Keratinocyte (primary cell): Measurements from ENCODE around the gene NELL1. TPM values are rescaled to one million over a fixed set of nuclear protein-coding genes. Genes with fewer than 3 reads are reported as not detected.

Experiments
- DNase-seq: peaks from one replicate; pipeline ENCODE4 v3.0.0-alpha.2; 2011; ENCODE audit warnings: low read depth, missing footprints, low spot score
- FAIRE-seq: peaks from 2 replicates; lab custom pipeline; 2011; peaks lifted over from hg19 to GRCh38; lab: Jason Lieb, UNC
- H2AFZ ChIP-seq: 2 replicates; pipeline ENCODE4 v1.6.0; 2012; ENCODE audit warnings: low read length, control low read depth, inconsistent platforms; ENCODE audit not compliant: control insufficient read depth
- H3K27ac ChIP-seq: 2 replicates; pipeline ENCODE4 v1.5.1; 2011; ENCODE audit warnings: low read length; ENCODE audit not compliant: control insufficient read depth, insufficient read depth
- H3K27me3 ChIP-seq: 3 replicates; pipeline ENCODE4 v1.6.0; 2011; ENCODE audit warnings: low read length; ENCODE audit not compliant: control insufficient read depth, insufficient read depth; ENCODE audit errors: extremely low read depth
- H3K36me3 ChIP-seq, 2 experiments: 2 replicates in 1 of 2; 3 replicates in 1 of 2; pipeline ENCODE4 v1.5.1; 2011; ENCODE audit warnings: low read length in 2 of 2, mild to moderate bottlenecking in 1 of 2; ENCODE audit not compliant: control insufficient read depth in 2 of 2, insufficient read depth in 2 of 2; ENCODE audit errors: extremely low read depth in 1 of 2
- H3K4me1 ChIP-seq: 3 replicates; pipeline ENCODE4 v1.5.1; 2011; ENCODE audit warnings: low read length; ENCODE audit not compliant: control insufficient read depth, insufficient read depth; ENCODE audit errors: extremely low read depth
- H3K4me2 ChIP-seq: 3 replicates; pipeline ENCODE4 v1.6.0; 2011; ENCODE audit warnings: low read depth, low read length; ENCODE audit not compliant: control insufficient read depth, insufficient read depth; ENCODE audit errors: extremely low read depth
- H3K4me3 ChIP-seq, 3 experiments: fragments of 200-600 bp in 1 of 3; sonication (generic) in 1 of 3; 2 replicates in 2 of 3; 3 replicates in 1 of 3; pipeline ENCODE4 v1.5.1; 2011 to 2016; ENCODE audit warnings: low read length in 3 of 3, mild to moderate bottlenecking in 3 of 3, control low read depth in 2 of 3, inconsistent platforms in 1 of 3, low read depth in 1 of 3, mixed read lengths in 1 of 3, mixed run types in 1 of 3, moderate library complexity in 1 of 3; ENCODE audit not compliant: control insufficient read depth in 2 of 3, insufficient read depth in 2 of 3; ENCODE audit errors: extremely low read depth in 1 of 3
- H3K79me2 ChIP-seq: 2 replicates; pipeline ENCODE4 v1.6.0; 2012; ENCODE audit warnings: low read length; ENCODE audit not compliant: control insufficient read depth, insufficient read depth
- H3K9ac ChIP-seq: 3 replicates; pipeline ENCODE4 v1.6.0; 2011; ENCODE audit warnings: low read length; ENCODE audit not compliant: control insufficient read depth, insufficient read depth; ENCODE audit errors: extremely low read depth
- H3K9me1 ChIP-seq: 3 replicates; pipeline ENCODE4 v1.6.0; 2011; ENCODE audit warnings: low read length; ENCODE audit not compliant: control insufficient read depth, insufficient read depth; ENCODE audit errors: extremely low read depth
- H3K9me3 ChIP-seq: 2 replicates; pipeline ENCODE4 v1.5.1; 2012; ENCODE audit warnings: low read depth, low read length; ENCODE audit not compliant: control insufficient read depth
- H4K20me1 ChIP-seq: 3 replicates; pipeline ENCODE4 v1.6.0; 2011; ENCODE audit warnings: low read length; ENCODE audit not compliant: control insufficient read depth, insufficient read depth; ENCODE audit errors: extremely low read depth
- CTCF ChIP-seq, 3 experiments: IDR thresholded peaks in 1 of 3; conservative IDR thresholded peaks in 1 of 3; optimal IDR thresholded peaks in 1 of 3; 2 replicates in 2 of 3; 3 replicates in 1 of 3; pipeline versions ENCODE3 to v1.5.1; 2011; ENCODE audit warnings: low read length in 3 of 3, mild to moderate bottlenecking in 3 of 3, moderate library complexity in 2 of 3, control low read depth in 1 of 3, inconsistent platforms in 1 of 3; ENCODE audit not compliant: insufficient read depth in 2 of 3; ENCODE audit errors: extremely low read depth in 1 of 3
- EZH2 ChIP-seq: IDR thresholded peaks from one replicate; pipeline ENCODE4 v1.6.1; 2012; ENCODE audit warnings: inconsistent platforms, mild to moderate bottlenecking, low read length, moderate library complexity
- dilution Hi-C: fragments of 300-500 bp; cut with MboI; formaldehyde crosslinking; loops from one replicate; pipeline ENCODE4 v1.7.0; 2020; ENCODE audit warnings: low sequenced_read_pairs; ENCODE audit not compliant: extremely low pct_ligation_motif_present
- polyA plus RNA-seq, 5 experiments: library from polyadenylated mRNA; depleted of rRNA in 3 of 5; stranded (reverse) in 3 of 5; stranded (forward) in 1 of 5; unstranded in 1 of 5; fragments of >200 nt; gene quantifications; 1 replicate in 1 of 5; 2 replicates in 3 of 5; 3 replicates in 1 of 5; pipeline versions ENCODE4 v1.2.1 to v1.2.3, GENCODE V29; 2011 to 2012; ENCODE audit warnings: missing spikeins in 2 of 5, low read depth in 1 of 5, low replicate concordance in 1 of 5

NELL1 gene
- polyA plus RNA-seq, 1 donor (not counting 4 experiments of a cell fraction or from before 2014, with no cell fraction given) = not detected

GRCh38 chr11:21040630-21041029, 371.2 kb downstream of the NELL1 start:
- Histone ChIP-seq H3K4me1 (no peaks in the 10 kb centered on the region), H3K9ac (no peak overlapping the region), H2AFZ (no peak overlapping the region), H3K27ac (no peak overlapping the region), H3K4me3 (no peak overlapping the region), H3K4me2 (no peak overlapping the region), H3K79me2 (no peaks in the 10 kb centered on the region), H3K9me1 (no peaks in the 10 kb centered on the region), H4K20me1 (no peaks in the 10 kb centered on the region), H3K9me3 (no peaks in the 10 kb centered on the region), H3K36me3 (no peaks in the 10 kb centered on the region), H3K27me3 (no peaks in the 10 kb centered on the region)
- TF ChIP-seq EZH2 = no peak
- TF ChIP-seq CTCF (optimal IDR thresholded peaks at IDR 0.05 in 1 of 3, IDR thresholded peaks at IDR 0.05 in 1 of 3, conservative IDR thresholded peaks at IDR 0.05 in 1 of 3; ENCODE audit: extremely low read depth in 1 of 3, insufficient read depth in 2 of 3, low read length in 3 of 3) = no peak
- dilution Hi-C loops = no loop called here
- DNase-seq (no peak), FAIRE-seq (no peak)

DNA sequence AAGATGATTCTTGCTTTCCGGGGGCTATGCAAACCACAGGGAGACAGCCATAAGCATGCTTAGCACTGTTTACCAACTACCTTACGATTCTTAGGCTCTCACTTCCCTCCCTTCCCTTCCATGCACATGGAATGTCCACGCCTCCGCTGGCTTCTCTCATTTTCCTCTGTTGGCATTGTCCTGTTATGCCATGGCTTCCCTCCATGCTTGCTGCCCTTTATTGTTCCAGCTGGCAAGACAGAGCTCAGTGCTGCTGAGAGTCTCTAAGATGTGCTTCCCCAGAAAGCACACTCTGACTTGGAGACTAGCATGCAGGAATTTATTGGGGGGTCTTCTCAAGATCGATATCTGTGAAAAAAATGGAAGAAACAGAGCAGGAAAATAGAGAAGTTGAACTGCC, 379.2 kb downstream of the NELL1 start:
- Histone ChIP-seq H3K36me3 (no peaks in the 10 kb centered on the region), H3K27me3 (no peaks in the 10 kb centered on the region), H3K9ac (no peak overlapping the region), H3K9me1 (no peaks in the 10 kb centered on the region), H3K4me2 (no peak overlapping the region), H3K27ac (no peak overlapping the region), H3K4me1 (no peaks in the 10 kb centered on the region), H3K9me3 (no peaks in the 10 kb centered on the region), H2AFZ (no peak overlapping the region), H3K79me2 (no peaks in the 10 kb centered on the region), H4K20me1 (no peaks in the 10 kb centered on the region), H3K4me3 (no peak overlapping the region)
- no peak for FAIRE-seq
- dilution Hi-C loops = no loop called here
- TF ChIP-seq CTCF (optimal IDR thresholded peaks at IDR 0.05 in 1 of 3, IDR thresholded peaks at IDR 0.05 in 1 of 3, conservative IDR thresholded peaks at IDR 0.05 in 1 of 3; ENCODE audit: extremely low read depth in 1 of 3, insufficient read depth in 2 of 3, low read length in 3 of 3) (no peak), EZH2 (no peak)
- no peak for DNase-seq
